Renal pelvis (tissue), 4 donors: ENCODE results near the gene PRKN. TPM values are rescaled to one million over a fixed set of nuclear protein-coding genes. Genes with fewer than 3 reads are reported as not detected.
"Not testable (repeated sequence)": the region's sequence is repeated elsewhere in the genome, so short reads cannot be mapped to it uniquely, and the experiment has no call there.

ENCODE experiments used
- DNase-seq: peaks from one replicate; pipeline ENCODE4 v3.0.0-alpha.2; 2013
- polyA plus RNA-seq, 3 donors: library from polyadenylated mRNA; unstranded; fragments of 120-200 nt; gene quantifications; one replicate each; pipeline ENCODE4 v1.2.1, GENCODE V29; 2013; ENCODE audit not compliant: insufficient read length in 3 of 3

The PRKN gene
- polyA plus RNA-seq, 3 donors = 8.0 to 12.0 (median 9.9) TPM

GRCh38 chr6:161360520-161360919 is 1367.0 kb downstream of the PRKN start:
- no peak for DNase-seq

- no peak for DNase-seq
These were observed 1368.0 kb downstream of the PRKN start for GRCh38 chr6:161359618-161359945.

GRCh38 chr6:161356167-161356854 is 1371.3 kb downstream of the PRKN start:
- no peak for DNase-seq

- no peak for DNase-seq
These were observed 1371.9 kb downstream of the PRKN start for GRCh38 chr6:161355696-161356095.

GRCh38 chr6:161354956-161355355 is 1372.6 kb downstream of the PRKN start:
- DNase-seq = no peak

- DNase-seq = no peak
These were observed 1373.2 kb downstream of the PRKN start for GRCh38 chr6:161354276-161354840.

GRCh38 chr6:161353208-161353613 is 1374.4 kb downstream of the PRKN start:
- no peak for DNase-seq

- DNase-seq = no peak
These were observed 1375.7 kb downstream of the PRKN start for GRCh38 chr6:161351858-161352257.

- DNase-seq = no peak
These were observed 1377.7 kb downstream of the PRKN start for GRCh38 chr6:161349886-161350285.

GRCh38 chr6:161348628-161348994 is 1379.0 kb downstream of the PRKN start:
- DNase-seq = no peak

GRCh38 chr6:161347988-161348627 is 1379.5 kb downstream of the PRKN start:
- DNase-seq = no peak

- DNase-seq = no peak
These were observed 1380.4 kb downstream of the PRKN start for GRCh38 chr6:161347125-161347524.

- no peak for DNase-seq
These were observed 1380.8 kb downstream of the PRKN start for GRCh38 chr6:161346717-161347116.

- no peak for DNase-seq
These were observed 1382.9 kb downstream of the PRKN start for GRCh38 chr6:161344626-161345025.

- no peak for DNase-seq
These were observed 1385.5 kb downstream of the PRKN start for GRCh38 chr6:161342039-161342438.

- DNase-seq = no peak
These were observed 1385.9 kb downstream of the PRKN start for GRCh38 chr6:161341638-161342037.

GRCh38 chr6:161338015-161338414 is 1389.6 kb downstream of the PRKN start:
- DNase-seq = no peak

GRCh38 chr6:161336479-161336878 is 1391.1 kb downstream of the PRKN start:
- DNase-seq = no peak

GRCh38 chr6:161333410-161333809 is 1394.2 kb downstream of the PRKN start:
- DNase-seq = no peak

- not testable (repeated sequence) for DNase-seq
These were observed 1396.0 kb downstream of the PRKN start for GRCh38 chr6:161331402-161332081.

GRCh38 chr6:161327360-161327953 is 1400.1 kb downstream of the PRKN start:
- no peak for DNase-seq

GRCh38 chr6:161319231-161319630 is 1408.3 kb downstream of the PRKN start:
- no peak for DNase-seq

- no peak for DNase-seq
These were observed 1409.1 kb downstream of the PRKN start for GRCh38 chr6:161318456-161318855.
